ENCODE measurements around the gene RASGEF1B.

Gene RASGEF1B

GRCh38 chr4:81509822-81510221, 38.1 kb upstream of the RASGEF1B start:
- H3K4ac ChIP-seq (ENCODE audit: low read depth, low read length), result no peak overlapping the region
- H3K14ac ChIP-seq (ENCODE audit: low read length), result no peak overlapping the region
- no peak overlapping the region for H2AK5ac ChIP-seq (ENCODE audit: low read length)
- H2BK120ac ChIP-seq (ENCODE audit: insufficient read depth, low read length, poor library complexity), result no peak overlapping the region
- DNase-seq, result no peak
- no peak overlapping the region for H4K12ac ChIP-seq (ENCODE audit: low read depth, low read length)
- H3K79me1 ChIP-seq (ENCODE audit: low read length), result no peaks in the 10 kb centered on the region
- H4K8ac ChIP-seq (ENCODE audit: low read depth, low read length), result no peak overlapping the region
- no peak overlapping the region for H2AFZ ChIP-seq (ENCODE audit: insufficient read depth, low read length, poor library complexity)
- no peaks in the 10 kb centered on the region for H3K36me3 ChIP-seq (ENCODE audit: control insufficient read depth in 1 of 2, insufficient read depth in 2 of 2, low read length in 2 of 2)
- no peak overlapping the region for H2BK12ac ChIP-seq (ENCODE audit: low read length)
- H3K4me3 ChIP-seq (ENCODE audit: low read depth, low read length), result no peak overlapping the region
- H3K27ac ChIP-seq (ENCODE audit: low read depth, low read length), result no peak overlapping the region
- no peaks in the 10 kb centered on the region for H3K9me3 ChIP-seq (ENCODE audit: insufficient read depth, low read depth, low read length)
- H3K9ac ChIP-seq (ENCODE audit: low read length), result no peak overlapping the region
- no peak overlapping the region for H3K18ac ChIP-seq (ENCODE audit: low read length)
- no peak overlapping the region for H3K4me2 ChIP-seq (ENCODE audit: low read length)
- no CpG with 5 or more reads among the region's 7 CpGs for WGBS (ENCODE audit: extremely low coverage, insufficient coverage, insufficient read length)
- no peak overlapping the region for H4K91ac ChIP-seq (ENCODE audit: low read depth, low read length)
- no peak overlapping the region for H3K23ac ChIP-seq (ENCODE audit: low read length)
- no peaks in the 10 kb centered on the region for H3K79me2 ChIP-seq (ENCODE audit: control insufficient read depth, insufficient read depth, low read length, poor library complexity)
- no peaks in the 10 kb centered on the region for H3K4me1 ChIP-seq (ENCODE audit: control insufficient read depth in 1 of 2, insufficient read depth in 2 of 2, low read length in 2 of 2)
- no peak overlapping the region for H2BK5ac ChIP-seq (ENCODE audit: low read depth, low read length, poor library complexity)
- no peaks in the 10 kb centered on the region for H3K27me3 ChIP-seq (ENCODE audit: insufficient read depth, low read length)

- DNase-seq, result no peak
- H2AFZ ChIP-seq (ENCODE audit: insufficient read depth, low read length, poor library complexity), result no peak overlapping the region
- H3K79me1 ChIP-seq (ENCODE audit: low read length), result no peaks in the 10 kb centered on the region
- H4K91ac ChIP-seq (ENCODE audit: low read depth, low read length), result no peak overlapping the region
- no peaks in the 10 kb centered on the region for H3K27me3 ChIP-seq (ENCODE audit: insufficient read depth, low read length)
- H2BK5ac ChIP-seq (ENCODE audit: low read depth, low read length, poor library complexity), result no peak overlapping the region
- no peak overlapping the region for H3K4me2 ChIP-seq (ENCODE audit: low read length)
- no peaks in the 10 kb centered on the region for H3K79me2 ChIP-seq (ENCODE audit: control insufficient read depth, insufficient read depth, low read length, poor library complexity)
- no peak overlapping the region for H2AK5ac ChIP-seq (ENCODE audit: low read length)
- WGBS (ENCODE audit: extremely low coverage, insufficient coverage, insufficient read length), result no CpG with 5 or more reads among the region's 3 CpGs
- H3K18ac ChIP-seq (ENCODE audit: low read length), result no peak overlapping the region
- H4K12ac ChIP-seq (ENCODE audit: low read depth, low read length), result no peak overlapping the region
- H3K9me3 ChIP-seq (ENCODE audit: insufficient read depth, low read depth, low read length), result no peaks in the 10 kb centered on the region
- no peak overlapping the region for H3K27ac ChIP-seq (ENCODE audit: low read depth, low read length)
- H4K8ac ChIP-seq (ENCODE audit: low read depth, low read length), result no peak overlapping the region
- H3K9ac ChIP-seq (ENCODE audit: low read length), result no peak overlapping the region
- H3K4ac ChIP-seq (ENCODE audit: low read depth, low read length), result no peak overlapping the region
- no peak overlapping the region for H3K14ac ChIP-seq (ENCODE audit: low read length)
- H2BK120ac ChIP-seq (ENCODE audit: insufficient read depth, low read length, poor library complexity), result no peak overlapping the region
- no peaks in the 10 kb centered on the region for H3K36me3 ChIP-seq (ENCODE audit: control insufficient read depth in 1 of 2, insufficient read depth in 2 of 2, low read length in 2 of 2)
- H2BK12ac ChIP-seq (ENCODE audit: low read length), result no peak overlapping the region
- no peaks in the 10 kb centered on the region for H3K4me1 ChIP-seq (ENCODE audit: control insufficient read depth in 1 of 2, insufficient read depth in 2 of 2, low read length in 2 of 2)
- H3K23ac ChIP-seq (ENCODE audit: low read length), result no peak overlapping the region
- H3K4me3 ChIP-seq (ENCODE audit: low read depth, low read length), result no peak overlapping the region
Measured at GRCh38 chr4:81509191-81509590, 37.5 kb upstream of the RASGEF1B start.

- H3K79me2 ChIP-seq (ENCODE audit: control insufficient read depth, insufficient read depth, low read length, poor library complexity), result no peaks in the 10 kb centered on the region
- H3K27ac ChIP-seq (ENCODE audit: low read depth, low read length), result no peak overlapping the region
- no peaks in the 10 kb centered on the region for H3K79me1 ChIP-seq (ENCODE audit: low read length)
- no peaks in the 10 kb centered on the region for H3K4me1 ChIP-seq (ENCODE audit: control insufficient read depth in 1 of 2, insufficient read depth in 2 of 2, low read length in 2 of 2)
- no peak overlapping the region for H2BK12ac ChIP-seq (ENCODE audit: low read length)
- no peak overlapping the region for H3K23ac ChIP-seq (ENCODE audit: low read length)
- DNase-seq, result no peak
- H4K12ac ChIP-seq (ENCODE audit: low read depth, low read length), result no peak overlapping the region
- no peak overlapping the region for H4K8ac ChIP-seq (ENCODE audit: low read depth, low read length)
- H3K18ac ChIP-seq (ENCODE audit: low read length), result no peak overlapping the region
- H2AK5ac ChIP-seq (ENCODE audit: low read length), result no peak overlapping the region
- no peak overlapping the region for H4K91ac ChIP-seq (ENCODE audit: low read depth, low read length)
- no peak overlapping the region for H3K9ac ChIP-seq (ENCODE audit: low read length)
- no peak overlapping the region for H2AFZ ChIP-seq (ENCODE audit: insufficient read depth, low read length, poor library complexity)
- H2BK120ac ChIP-seq (ENCODE audit: insufficient read depth, low read length, poor library complexity), result no peak overlapping the region
- no peaks in the 10 kb centered on the region for H3K27me3 ChIP-seq (ENCODE audit: insufficient read depth, low read length)
- H3K4ac ChIP-seq (ENCODE audit: low read depth, low read length), result no peak overlapping the region
- peaks cover 2% of the 10 kb centered on the region for H3K9me3 ChIP-seq (ENCODE audit: insufficient read depth, low read depth, low read length)
- no CpG with 5 or more reads among the region's 2 CpGs for WGBS (ENCODE audit: extremely low coverage, insufficient coverage, insufficient read length)
- H3K14ac ChIP-seq (ENCODE audit: low read length), result no peak overlapping the region
- H3K36me3 ChIP-seq (ENCODE audit: control insufficient read depth in 1 of 2, insufficient read depth in 2 of 2, low read length in 2 of 2), result no peaks in the 10 kb centered on the region
- H2BK5ac ChIP-seq (ENCODE audit: low read depth, low read length, poor library complexity), result no peak overlapping the region
- H3K4me2 ChIP-seq (ENCODE audit: low read length), result no peak overlapping the region
- H3K4me3 ChIP-seq (ENCODE audit: low read depth, low read length), result no peak overlapping the region
Measured at GRCh38 chr4:81508411-81509185, 36.9 kb upstream of the RASGEF1B start.

- H3K14ac ChIP-seq (ENCODE audit: low read length), result no peak overlapping the region
- no peaks in the 10 kb centered on the region for H3K79me1 ChIP-seq (ENCODE audit: low read length)
- H3K4me2 ChIP-seq (ENCODE audit: low read length), result no peak overlapping the region
- no CpG with 5 or more reads among the region's 1 CpG for WGBS (ENCODE audit: extremely low coverage, insufficient coverage, insufficient read length)
- H2AK5ac ChIP-seq (ENCODE audit: low read length), result no peak overlapping the region
- no peaks in the 10 kb centered on the region for H3K4me1 ChIP-seq (ENCODE audit: control insufficient read depth in 1 of 2, insufficient read depth in 2 of 2, low read length in 2 of 2)
- H2BK12ac ChIP-seq (ENCODE audit: low read length), result no peak overlapping the region
- H2BK120ac ChIP-seq (ENCODE audit: insufficient read depth, low read length, poor library complexity), result no peak overlapping the region
- no peak overlapping the region for H2BK5ac ChIP-seq (ENCODE audit: low read depth, low read length, poor library complexity)
- H2AFZ ChIP-seq (ENCODE audit: insufficient read depth, low read length, poor library complexity), result no peak overlapping the region
- no peak overlapping the region for H4K91ac ChIP-seq (ENCODE audit: low read depth, low read length)
- H3K27ac ChIP-seq (ENCODE audit: low read depth, low read length), result no peak overlapping the region
- no peak overlapping the region for H3K9ac ChIP-seq (ENCODE audit: low read length)
- H4K12ac ChIP-seq (ENCODE audit: low read depth, low read length), result no peak overlapping the region
- H3K4ac ChIP-seq (ENCODE audit: low read depth, low read length), result no peak overlapping the region
- no peak for DNase-seq
- H3K18ac ChIP-seq (ENCODE audit: low read length), result no peak overlapping the region
- H3K4me3 ChIP-seq (ENCODE audit: low read depth, low read length), result no peak overlapping the region
- H3K79me2 ChIP-seq (ENCODE audit: control insufficient read depth, insufficient read depth, low read length, poor library complexity), result no peaks in the 10 kb centered on the region
- H3K36me3 ChIP-seq (ENCODE audit: control insufficient read depth in 1 of 2, insufficient read depth in 2 of 2, low read length in 2 of 2), result no peaks in the 10 kb centered on the region
- H3K9me3 ChIP-seq (ENCODE audit: insufficient read depth, low read depth, low read length), result peaks cover 2% of the 10 kb centered on the region
- H3K27me3 ChIP-seq (ENCODE audit: insufficient read depth, low read length), result no peaks in the 10 kb centered on the region
- H3K23ac ChIP-seq (ENCODE audit: low read length), result no peak overlapping the region
- H4K8ac ChIP-seq (ENCODE audit: low read depth, low read length), result no peak overlapping the region
Measured at GRCh38 chr4:81507530-81507929, 35.8 kb upstream of the RASGEF1B start.

All from trophoblast cell (in vitro differentiated cells and primary cell).